WERI-Rb-1 (cell line): ENCODE results near the gene VN1R4.
"Not testable (repeated sequence)": the region's sequence is repeated elsewhere in the genome, so short reads cannot be mapped to it uniquely, and the experiment has no call there.

Source experiments
- DNase-seq: peaks from one replicate; pipeline ENCODE4 v3.0.0-alpha.2; 2020
- H3K27ac ChIP-seq: fragments of 250-450 bp; sonication (Bioruptor Pico); 2 replicates; pipeline ENCODE4 v1.5.1; 2020; ENCODE audit warnings: mild to moderate bottlenecking, moderate library complexity
- H3K27me3 ChIP-seq: fragments of 250-450 bp; sonication (Bioruptor Pico); 2 replicates; pipeline ENCODE4 v1.5.1; 2021; ENCODE audit warnings: mild to moderate bottlenecking, low read depth, moderate library complexity; ENCODE audit not compliant: insufficient read depth, severe bottlenecking
- H3K36me3 ChIP-seq: fragments of 250-450 bp; sonication (Bioruptor Pico); 2 replicates; pipeline ENCODE4 v1.5.1; 2020; ENCODE audit warnings: mild to moderate bottlenecking, moderate library complexity
- H3K4me3 ChIP-seq: 2 replicates; pipeline ENCODE4 v1.5.1; 2011; ENCODE audit warnings: low read depth, mild to moderate bottlenecking, control low read depth, low read length
- H3K9me3 ChIP-seq: fragments of 250-450 bp; sonication (Bioruptor Pico); 2 replicates; pipeline ENCODE4 v1.5.1; 2021; ENCODE audit warnings: mild to moderate bottlenecking, moderate library complexity; ENCODE audit not compliant: severe bottlenecking
- CTCF ChIP-seq: IDR thresholded peaks from 2 replicates; pipeline ENCODE4 v1.5.1; 2011; ENCODE audit warnings: low read depth, mild to moderate bottlenecking, control low read depth, inconsistent platforms, low read length

Gene VN1R4, protein sequence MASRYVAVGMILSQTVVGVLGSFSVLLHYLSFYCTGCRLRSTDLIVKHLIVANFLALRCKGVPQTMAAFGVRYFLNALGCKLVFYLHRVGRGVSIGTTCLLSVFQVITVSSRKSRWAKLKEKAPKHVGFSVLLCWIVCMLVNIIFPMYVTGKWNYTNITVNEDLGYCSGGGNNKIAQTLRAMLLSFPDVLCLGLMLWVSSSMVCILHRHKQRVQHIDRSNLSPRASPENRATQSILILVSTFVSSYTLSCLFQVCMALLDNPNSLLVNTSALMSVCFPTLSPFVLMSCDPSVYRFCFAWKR

DNA sequence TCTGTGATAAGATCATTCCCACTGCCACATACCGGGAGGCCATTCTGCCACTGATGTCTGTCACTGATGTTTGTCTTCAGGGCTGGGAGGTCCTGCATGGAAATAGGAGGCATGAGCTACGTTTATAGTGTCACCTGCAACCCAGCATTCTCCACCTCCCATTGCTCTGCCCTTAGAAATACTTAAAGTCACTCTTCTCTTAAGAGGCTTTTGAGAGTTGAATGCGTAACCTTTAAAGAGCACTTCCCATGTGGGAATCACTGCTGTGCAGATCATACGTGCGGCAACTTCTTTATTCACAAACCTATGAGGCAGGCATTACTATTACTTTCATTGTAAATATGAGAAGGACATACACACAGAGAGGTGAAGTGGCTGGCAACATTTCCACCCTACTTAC is at the start of gene VN1R4:
TSS of gene VN1R4 (minus strand) at position 101 of the 400 bp plus-strand sequence. CDS start at position 43, 58 bp downstream.
- not testable (repeated sequence) for H3K27ac ChIP-seq, DNase-seq, H3K4me3 ChIP-seq, H3K36me3 ChIP-seq, H3K9me3 ChIP-seq
- H3K27me3 ChIP-seq, result peaks cover 61% of the 10 kb centered on the region

DNA sequence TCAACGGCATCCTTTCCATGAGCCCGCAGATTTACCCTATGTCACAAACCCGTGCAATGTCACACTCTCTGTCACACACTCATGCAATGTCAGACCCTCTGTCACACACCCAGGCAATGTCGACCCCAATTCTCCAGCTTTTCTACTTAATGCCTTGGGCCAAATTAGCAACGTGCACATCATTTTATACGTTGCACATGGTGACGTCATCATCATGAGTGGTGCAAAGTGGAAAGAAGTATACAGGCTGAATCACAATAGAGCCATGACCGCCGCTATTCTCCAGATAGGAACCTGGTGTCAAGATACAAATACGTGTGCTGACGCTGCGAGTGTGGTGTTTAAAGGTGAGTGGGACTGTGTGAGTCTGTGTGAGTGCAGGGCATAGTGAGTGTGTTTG is 44.4 kb upstream of the VN1R4 start:
- DNase-seq, result no peak
- no peak overlapping the region for H3K4me3 ChIP-seq
- H3K9me3 ChIP-seq, result peaks cover 3% of the 10 kb centered on the region
- H3K36me3 ChIP-seq, result no peaks in the 10 kb centered on the region
- no peak overlapping the region for H3K27ac ChIP-seq
- TF ChIP-seq CTCF, result no peak
- H3K27me3 ChIP-seq, result peaks cover 70% of the 10 kb centered on the region

DNA sequence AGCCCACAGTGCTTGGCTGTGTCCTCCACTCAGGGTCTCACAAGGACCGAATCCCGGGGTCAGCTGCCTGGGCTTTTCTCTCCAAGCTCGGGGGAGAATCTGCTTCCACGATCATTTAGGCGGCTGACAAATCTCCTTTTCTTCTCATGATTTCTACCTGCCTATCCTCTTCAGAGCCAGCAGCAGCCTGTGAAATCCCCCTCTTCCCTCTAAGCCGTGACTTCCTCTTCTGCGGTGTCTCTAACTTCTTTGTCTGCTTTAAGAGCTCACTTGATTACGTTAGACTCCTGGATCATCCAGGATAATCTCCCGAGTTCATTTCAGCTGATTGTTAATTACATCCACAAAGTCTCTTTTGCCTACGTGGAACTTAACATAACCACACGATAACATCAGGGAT is 43.5 kb upstream of the VN1R4 start:
- TF ChIP-seq CTCF, result no peak
- no peak overlapping the region for H3K27ac ChIP-seq
- no peak overlapping the region for H3K4me3 ChIP-seq
- H3K27me3 ChIP-seq, result peaks cover 74% of the 10 kb centered on the region
- no peaks in the 10 kb centered on the region for H3K36me3 ChIP-seq
- peak; percentile 73 for DNase-seq
- H3K9me3 ChIP-seq, result peaks cover 6% of the 10 kb centered on the region

DNA sequence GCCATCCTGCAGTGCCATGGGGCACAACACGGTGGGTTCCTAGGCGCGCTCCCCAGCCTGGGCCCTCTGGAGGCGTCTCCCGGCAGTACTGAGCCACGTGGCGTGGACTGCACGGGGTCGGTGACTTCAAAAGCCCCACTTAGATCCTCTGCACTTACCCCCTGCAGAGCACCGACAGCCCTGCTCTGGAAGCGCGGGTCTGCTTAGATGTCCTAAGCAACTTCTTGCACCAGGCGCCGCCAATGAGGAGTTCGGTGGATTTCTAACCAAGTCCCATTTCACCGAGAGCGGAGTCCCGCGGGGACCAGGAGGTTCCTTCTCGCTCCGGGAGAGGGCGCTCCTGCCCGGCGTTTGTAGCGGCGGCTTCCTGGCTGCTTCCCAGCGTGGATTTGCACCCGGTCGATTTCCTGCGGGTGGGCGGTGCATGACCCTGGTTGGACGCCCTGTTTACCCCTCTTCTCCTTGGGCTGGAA is 40.9 kb upstream of the VN1R4 start:
- H3K4me3 ChIP-seq, result no peak overlapping the region
- peaks cover 77% of the 10 kb centered on the region for H3K27me3 ChIP-seq
- no peak overlapping the region for H3K27ac ChIP-seq
- TF ChIP-seq CTCF, result peak; percentile 82
- no peaks in the 10 kb centered on the region for H3K36me3 ChIP-seq
- peaks cover 6% of the 10 kb centered on the region for H3K9me3 ChIP-seq
- DNase-seq, result peak; percentile 79

DNA sequence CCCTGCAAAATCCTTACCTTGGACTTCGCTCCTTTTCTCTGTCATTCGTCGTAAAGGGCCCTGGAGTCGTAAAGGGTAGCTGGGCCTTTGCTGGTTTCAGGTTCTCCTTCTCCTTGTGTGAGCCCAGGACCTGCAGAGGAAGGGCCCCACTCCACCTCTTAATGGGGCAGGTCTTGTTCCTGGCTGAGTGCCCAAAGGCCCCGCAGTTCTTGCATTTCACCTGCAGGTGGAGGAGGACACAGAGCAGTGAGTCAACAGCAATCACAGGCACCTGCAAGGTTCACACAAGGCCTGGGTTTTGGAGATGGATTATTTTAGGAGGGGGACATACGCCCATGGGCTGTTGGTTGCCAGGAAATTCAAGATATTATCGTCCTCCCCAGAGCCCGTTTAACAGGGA is 33.8 kb upstream of the VN1R4 start:
- H3K27me3 ChIP-seq, result peaks cover 56% of the 10 kb centered on the region
- not testable (repeated sequence) for H3K9me3 ChIP-seq, H3K4me3 ChIP-seq, H3K36me3 ChIP-seq, H3K27ac ChIP-seq
- DNase-seq, result peak; percentile 34
- TF ChIP-seq CTCF, result 0 out of 2 replicates have a peak, but pooled peaks have one; percentile 10

DNA sequence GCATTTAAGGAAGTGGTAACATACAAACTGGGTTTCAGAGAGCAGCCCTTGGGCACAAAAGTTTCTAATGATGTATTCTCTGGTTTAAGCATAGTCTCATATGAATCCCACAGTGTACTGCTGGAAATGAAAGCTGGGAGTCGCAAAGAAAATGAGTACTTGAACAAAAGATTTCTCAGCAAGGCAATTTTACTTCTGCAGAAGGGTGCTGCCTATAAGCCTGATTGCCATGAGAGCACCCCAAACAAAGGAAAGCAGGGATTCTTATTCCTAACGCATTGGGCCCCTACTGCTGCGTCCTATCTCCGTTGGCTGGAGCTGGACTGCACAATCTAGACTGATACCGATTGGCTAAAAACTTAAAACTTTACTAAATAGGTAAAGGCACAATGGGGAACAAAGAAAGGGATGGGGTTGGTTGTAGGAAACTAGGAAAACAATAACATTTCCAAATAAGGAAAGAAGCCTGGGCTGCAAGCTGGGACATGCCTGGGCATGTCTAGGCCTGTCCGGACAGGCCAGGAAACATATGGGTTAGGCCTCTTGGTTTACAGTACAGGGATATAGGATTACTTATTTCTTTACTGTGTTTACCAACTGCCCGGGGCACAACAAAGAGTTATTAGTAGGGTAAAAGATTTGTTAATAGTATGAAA is 27.4 kb upstream of the VN1R4 start:
- H3K27ac ChIP-seq, result no peak overlapping the region
- DNase-seq, result no peak
- no peak for TF ChIP-seq CTCF
- H3K9me3 ChIP-seq, result peaks cover 31% of the 10 kb centered on the region
- H3K36me3 ChIP-seq, result no peaks in the 10 kb centered on the region
- peaks cover 40% of the 10 kb centered on the region for H3K27me3 ChIP-seq
- no peak overlapping the region for H3K4me3 ChIP-seq
